Endothelial cell of umbilical vein (primary cell): ENCODE measurements around the gene C10orf88. TPM values are rescaled to one million over a fixed set of nuclear protein-coding genes. Genes with fewer than 3 reads are reported as not detected.

ENCODE experiments used
- BruUV-seq: library from RNA; stranded (reverse); fragments of 400-500 nt; replicated peaks from 2 replicates; lab custom pipeline; 2021; lab: Mats Ljungman, UMichigan
- CTCF ChIA-PET: fragments of 300-600, 350-600 bp; sonication (Branson Sonifier 250); formaldehyde crosslinking; loops from one replicate; lab custom pipeline; 2021; ENCODE audit warnings: antibody characterized with exemption, inconsistent platforms; lab: Charles Lee
- POLR2A ChIA-PET: fragments of 300-600, 350-600 bp; sonication (Branson Sonifier 250); formaldehyde crosslinking; loops from one replicate; lab custom pipeline; 2021; ENCODE audit warnings: antibody characterized with exemption, inconsistent platforms; lab: Charles Lee
- DNase-seq: peaks from one replicate; pipeline ENCODE4 v3.0.0-alpha.2; 2011; ENCODE audit warnings: low read depth, low spot score
- FAIRE-seq: peaks from 2 replicates; lab custom pipeline; 2011; peaks lifted over from hg19 to GRCh38; lab: Jason Lieb, UNC
- H2AFZ ChIP-seq: 2 replicates; pipeline ENCODE4 v1.6.0; 2012; ENCODE audit warnings: low read depth, low read length, control low read depth, inconsistent platforms
- H3K27ac ChIP-seq: 2 replicates; pipeline ENCODE4 v1.5.1; 2011; ENCODE audit warnings: low read depth, mild to moderate bottlenecking, control low read depth, low read length, moderate library complexity; ENCODE audit not compliant: insufficient read depth
- H3K27me3 ChIP-seq, 2 experiments: 2 replicates each; pipeline versions ENCODE4 v1.6.0 to v1.6.1; 2011; ENCODE audit warnings: low read length in 2 of 2, mixed read lengths in 1 of 2; ENCODE audit not compliant: control insufficient read depth in 2 of 2, insufficient read depth in 2 of 2
- H3K36me3 ChIP-seq, 2 experiments: 2 replicates in 1 of 2; 3 replicates in 1 of 2; pipeline ENCODE4 v1.5.1; 2011; ENCODE audit warnings: low read length in 2 of 2, mild to moderate bottlenecking in 1 of 2, moderate library complexity in 1 of 2; ENCODE audit not compliant: control insufficient read depth in 2 of 2, insufficient read depth in 2 of 2; ENCODE audit errors: extremely low read depth in 1 of 2
- H3K4me1 ChIP-seq: 3 replicates; pipeline ENCODE4 v1.5.1; 2011; ENCODE audit warnings: mild to moderate bottlenecking, low read length; ENCODE audit not compliant: control insufficient read depth, insufficient read depth; ENCODE audit errors: extremely low read depth
- H3K4me2 ChIP-seq: 2 replicates; pipeline ENCODE4 v1.6.1; 2011; ENCODE audit warnings: low read length, control low read depth, mixed read lengths; ENCODE audit not compliant: insufficient read depth
- H3K4me3 ChIP-seq, 3 experiments: fragments of 200-600 bp in 1 of 3; sonication (generic), shearing (Covaris generic) in 1 of 3; replicated peaks in 1 of 3; 2 replicates each; pipeline ENCODE4 v1.5.1; 2011 to 2016; ENCODE audit warnings: control low read depth in 3 of 3, low read length in 3 of 3, mild to moderate bottlenecking in 2 of 3, inconsistent platforms in 1 of 3, low read depth in 1 of 3, moderate library complexity in 1 of 3; ENCODE audit not compliant: insufficient read depth in 1 of 3
- H3K79me2 ChIP-seq: 2 replicates; pipeline ENCODE4 v1.6.0; 2012; ENCODE audit warnings: low read length, inconsistent platforms; ENCODE audit not compliant: control insufficient read depth, insufficient read depth
- H3K9ac ChIP-seq: replicated peaks from 2 replicates; pipeline ENCODE3; 2011; ENCODE audit warnings: low read length, control low read depth; ENCODE audit not compliant: insufficient read depth; ENCODE audit errors: extremely low read depth
- H3K9me1 ChIP-seq: replicated peaks from 3 replicates; pipeline ENCODE4 v1.6.0; 2011; ENCODE audit warnings: mild to moderate bottlenecking, low read length; ENCODE audit not compliant: control insufficient read depth, insufficient read depth; ENCODE audit errors: extremely low read depth
- H3K9me3 ChIP-seq: replicated peaks from 2 replicates; pipeline ENCODE4 v1.5.1; 2012; ENCODE audit warnings: low read length, inconsistent platforms; ENCODE audit not compliant: control insufficient read depth, insufficient read depth
- H4K20me1 ChIP-seq: replicated peaks from 2 replicates; pipeline ENCODE3; 2011; ENCODE audit warnings: mild to moderate bottlenecking, low read length; ENCODE audit not compliant: control insufficient read depth, insufficient read depth; ENCODE audit errors: extremely low read depth
- CTCF ChIP-seq, 2 donors: IDR thresholded peaks; 1 replicate in 1 of 2; 2 replicates in 1 of 2; pipeline ENCODE4 v1.5.1; 2011; ENCODE audit warnings: low read length in 2 of 2, mild to moderate bottlenecking in 2 of 2, moderate library complexity in 2 of 2, control low read depth in 1 of 2, inconsistent platforms in 1 of 2, low read depth in 1 of 2; ENCODE audit not compliant: insufficient read depth in 1 of 2; ENCODE audit errors: extremely low read depth in 1 of 2
- EZH2 ChIP-seq: IDR thresholded peaks from 2 replicates; pipeline ENCODE4 v1.6.1; 2012; ENCODE audit warnings: borderline replicate concordance, low read depth, mild to moderate bottlenecking, moderate library complexity, low read length, inconsistent platforms; ENCODE audit not compliant: severe bottlenecking
- FOS ChIP-seq: IDR thresholded peaks from 2 replicates; pipeline ENCODE4 v1.6.1; 2011; ENCODE audit warnings: mild to moderate bottlenecking, low read length, moderate library complexity, borderline replicate concordance; ENCODE audit not compliant: insufficient read depth
- GATA2 ChIP-seq: IDR thresholded peaks from 2 replicates; pipeline ENCODE4 v1.7.0; 2011; ENCODE audit warnings: low read depth, mild to moderate bottlenecking, moderate library complexity, mixed read lengths, low read length; ENCODE audit not compliant: insufficient read length, insufficient read depth
- JUN ChIP-seq: IDR thresholded peaks from 2 replicates; pipeline ENCODE4 v1.6.1; 2011; ENCODE audit warnings: borderline replicate concordance, low read depth; ENCODE audit not compliant: insufficient read length, insufficient read depth
- MYC ChIP-seq: IDR thresholded peaks from one replicate; pipeline ENCODE4 v1.6.1; 2011; ENCODE audit warnings: mild to moderate bottlenecking, low read depth, low read length
- POLR2A ChIP-seq: IDR thresholded peaks from 2 replicates; pipeline ENCODE4 v1.6.1; 2012; ENCODE audit warnings: low read depth, mild to moderate bottlenecking, control low read depth, low read length
- POLR2AphosphoS5 ChIP-seq: IDR thresholded peaks from 2 replicates; pipeline ENCODE4 v1.6.1; 2012; ENCODE audit warnings: low read depth, mild to moderate bottlenecking, control low read depth, low read length, moderate library complexity; ENCODE audit not compliant: insufficient read depth
- dilution Hi-C: fragments of 300-500 bp; cut with MboI; formaldehyde crosslinking; loops from one replicate; pipeline ENCODE4 v1.15.0; 2019; ENCODE audit warnings: low sequenced_read_pairs; ENCODE audit not compliant: extremely low pct_ligation_motif_present
- intact Hi-C: fragments of 100-400 bp; cut with micrococcal nuclease; formaldehyde crosslinking; loops from one replicate; pipeline ENCODE4 v1.10.0; 2022
- polyA plus RNA-seq, 4 experiments: library from polyadenylated mRNA; depleted of rRNA in 3 of 4; stranded (reverse) in 3 of 4; unstranded in 1 of 4; fragments of >200 nt; gene quantifications; 2 replicates each; pipeline versions ENCODE4 v1.2.1 to v1.2.3, GENCODE V29; 2011 to 2012; ENCODE audit warnings: missing spikeins in 1 of 4
- total RNA-seq: library from RNA; stranded (reverse); gene quantifications from 2 replicates; pipeline ENCODE4 v1.2.3, GENCODE V29; 2021
- TF ChIP-seq, protein P1 (sequence below): IDR thresholded peaks from 2 replicates; pipeline ENCODE4 v1.6.1; 2011; ENCODE audit not compliant: insufficient read depth, insufficient read length

Gene C10orf88
- total and polyA plus RNA-seq, 2 donors (not counting 3 experiments of a cell fraction or from before 2014, with no cell fraction given), result 3.6 to 13.2 TPM

DNA sequence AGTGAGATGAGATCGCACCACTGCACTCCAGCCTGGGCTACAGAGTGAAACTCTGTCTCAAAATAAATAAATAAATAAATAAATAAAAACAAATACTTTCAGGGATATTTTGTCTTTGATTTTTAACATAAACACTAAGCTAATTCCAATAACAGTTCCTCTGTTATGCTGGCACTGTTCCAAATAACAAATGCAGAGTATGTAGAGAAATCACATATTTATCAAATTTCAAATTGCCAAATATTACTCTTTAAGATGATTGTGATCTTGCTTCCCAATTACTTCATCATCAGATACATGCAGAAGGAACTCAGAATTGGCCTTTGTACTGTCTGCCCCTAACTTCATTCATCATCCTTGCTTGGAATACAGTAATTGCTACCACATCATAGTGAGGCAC is 23.9 kb downstream of the C10orf88 start:
- Histone ChIP-seq H3K27ac (no peak overlapping the region), H3K4me2 (no peak overlapping the region), H3K4me3 (no peak overlapping the region), H3K4me1 (no peaks in the 10 kb centered on the region), H3K36me3 (no peaks in the 10 kb centered on the region), H4K20me1 (no peaks in the 10 kb centered on the region), H3K27me3 (no peaks in the 10 kb centered on the region), H3K9me3 (no peaks in the 10 kb centered on the region), H3K9me1 (no peaks in the 10 kb centered on the region), H2AFZ (no peak overlapping the region), H3K79me2 (no peaks in the 10 kb centered on the region), H3K9ac (no peak overlapping the region)
- TF ChIP-seq, protein P1, sequence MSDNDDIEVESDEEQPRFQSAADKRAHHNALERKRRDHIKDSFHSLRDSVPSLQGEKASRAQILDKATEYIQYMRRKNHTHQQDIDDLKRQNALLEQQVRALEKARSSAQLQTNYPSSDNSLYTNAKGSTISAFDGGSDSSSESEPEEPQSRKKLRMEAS, result no peak
- no peak for TF ChIP-seq JUN
- no peak for TF ChIP-seq MYC
- no peak for TF ChIP-seq CTCF (IDR thresholded peaks at IDR 0.05; ENCODE audit: extremely low read depth in 1 of 2, insufficient read depth in 1 of 2, low read depth in 1 of 2, low read length in 2 of 2)
- no peak for TF ChIP-seq GATA2
- TF ChIP-seq POLR2A, result no peak
- TF ChIP-seq POLR2AphosphoS5, result no peak
- TF ChIP-seq EZH2, result no peak
- no peak for TF ChIP-seq FOS
- ChIA-PET CTCF (no interaction called here), POLR2A (no interaction called here)
- no peak for DNase-seq
- no peak for FAIRE-seq
- dilution Hi-C loops, result no loop called here
- intact Hi-C loops, result no loop called here
- BruUV-seq, result no TSS peak
